GM19035 (cell line): ENCODE data around the gene CSAG3.
"Not testable (repeated sequence)": the region's sequence is repeated elsewhere in the genome, so short reads cannot be mapped to it uniquely, and the experiment has no call there.

Experiments used
- ATAC-seq: cut with Tn5 transposase; IDR thresholded peaks from one replicate; pipeline ENCODE4 v1.9.1; 2021; ENCODE audit not compliant: unreplicated experiment

The CSAG3 gene

DNA sequence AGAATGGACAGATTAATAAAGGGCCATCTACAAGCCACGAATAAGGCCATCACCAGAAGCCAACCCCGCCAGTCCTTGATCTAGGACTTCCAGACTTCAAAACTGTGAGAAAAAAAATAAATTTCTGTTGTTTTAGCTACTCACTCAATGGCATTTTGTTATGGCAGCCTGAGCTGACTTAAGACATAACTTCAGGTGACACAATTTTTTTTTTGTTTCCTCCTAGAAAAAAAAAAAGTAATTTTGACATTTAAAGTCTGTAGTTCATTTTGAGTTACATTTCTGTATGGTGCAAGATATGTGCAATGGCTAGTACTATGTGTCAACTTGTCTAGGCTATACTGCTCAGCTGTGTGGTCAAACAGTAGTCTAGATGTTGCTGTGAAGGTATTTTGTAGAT, at the start of gene CSAG3:
Gene CSAG3, plus strand, starts transcription at position 301 of the 400 bp plus-strand sequence.
- not testable (repeated sequence) for ATAC-seq

DNA sequence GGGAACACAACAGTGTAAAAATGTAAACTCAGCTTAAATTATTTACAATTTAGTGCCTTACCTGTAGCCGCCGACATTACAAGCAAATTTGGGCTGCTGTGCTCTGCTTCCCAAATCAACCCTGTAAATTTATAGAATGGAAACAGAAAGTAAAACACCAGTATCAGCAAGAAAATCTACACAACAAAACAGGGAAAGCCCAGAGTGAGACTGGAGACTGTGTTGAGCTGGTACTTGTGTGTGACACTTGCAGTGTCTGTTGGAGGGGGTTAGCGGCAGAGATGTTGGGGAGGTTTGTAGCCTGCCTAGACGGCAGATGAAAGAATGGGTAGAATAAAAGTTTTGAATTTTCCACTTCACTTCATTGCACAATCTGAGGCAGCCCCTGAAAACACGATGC, 45.8 kb upstream of the CSAG3 start:
- not testable (repeated sequence) for ATAC-seq

DNA sequence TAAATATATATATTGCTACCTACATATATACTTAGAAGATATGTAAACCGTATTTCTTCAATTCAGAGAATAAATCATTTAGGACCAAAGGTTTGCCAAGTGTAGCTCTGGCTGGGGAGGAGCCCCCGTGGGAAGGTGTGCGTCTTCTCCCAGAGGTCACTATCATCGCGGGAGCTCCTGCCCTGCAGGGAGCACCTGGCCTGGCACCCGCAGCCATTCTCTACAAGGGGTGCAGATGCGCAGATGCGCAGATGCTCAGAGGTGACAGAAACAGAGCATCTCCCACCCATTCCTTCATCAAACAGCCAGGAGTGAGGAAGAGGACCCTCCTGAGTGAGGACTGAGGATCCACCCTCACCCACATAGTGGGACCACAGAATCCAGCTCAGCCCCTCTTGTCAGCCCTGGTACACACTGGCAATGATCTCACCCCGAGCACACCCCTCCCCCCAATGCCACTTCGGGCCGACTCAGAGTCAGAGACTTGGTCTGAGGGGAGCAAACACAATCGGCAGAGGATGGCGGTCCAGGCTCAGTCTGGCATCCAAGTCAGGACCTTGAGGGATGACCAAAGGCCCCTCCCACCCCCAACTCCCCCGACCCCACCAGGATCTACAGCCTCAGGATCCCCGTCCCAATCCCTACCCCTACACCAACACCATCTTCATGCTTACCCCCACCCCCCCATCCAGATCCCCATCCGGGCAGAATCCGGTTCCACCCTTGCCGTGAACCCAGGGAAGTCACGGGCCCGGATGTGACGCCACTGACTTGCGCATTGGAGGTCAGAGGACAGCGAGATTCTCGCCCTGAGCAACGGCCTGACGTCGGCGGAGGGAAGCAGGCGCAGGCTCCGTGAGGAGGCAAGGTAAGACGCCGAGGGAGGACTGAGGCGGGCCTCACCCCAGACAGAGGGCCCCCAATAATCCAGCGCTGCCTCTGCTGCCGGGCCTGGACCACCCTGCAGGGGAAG, 44.9 kb upstream of the CSAG3 start, which contains the start of gene MAGEA2B:
Gene MAGEA2B, plus strand, starts transcription at position 814 of the 973 bp plus-strand sequence. CDS start 2,479 bp downstream, outside the sequence.
- not testable (repeated sequence) for ATAC-seq

- ATAC-seq: no peak
Observed at GRCh38 chrX:152725409-152725808, 33.6 kb upstream of the CSAG3 start.

DNA sequence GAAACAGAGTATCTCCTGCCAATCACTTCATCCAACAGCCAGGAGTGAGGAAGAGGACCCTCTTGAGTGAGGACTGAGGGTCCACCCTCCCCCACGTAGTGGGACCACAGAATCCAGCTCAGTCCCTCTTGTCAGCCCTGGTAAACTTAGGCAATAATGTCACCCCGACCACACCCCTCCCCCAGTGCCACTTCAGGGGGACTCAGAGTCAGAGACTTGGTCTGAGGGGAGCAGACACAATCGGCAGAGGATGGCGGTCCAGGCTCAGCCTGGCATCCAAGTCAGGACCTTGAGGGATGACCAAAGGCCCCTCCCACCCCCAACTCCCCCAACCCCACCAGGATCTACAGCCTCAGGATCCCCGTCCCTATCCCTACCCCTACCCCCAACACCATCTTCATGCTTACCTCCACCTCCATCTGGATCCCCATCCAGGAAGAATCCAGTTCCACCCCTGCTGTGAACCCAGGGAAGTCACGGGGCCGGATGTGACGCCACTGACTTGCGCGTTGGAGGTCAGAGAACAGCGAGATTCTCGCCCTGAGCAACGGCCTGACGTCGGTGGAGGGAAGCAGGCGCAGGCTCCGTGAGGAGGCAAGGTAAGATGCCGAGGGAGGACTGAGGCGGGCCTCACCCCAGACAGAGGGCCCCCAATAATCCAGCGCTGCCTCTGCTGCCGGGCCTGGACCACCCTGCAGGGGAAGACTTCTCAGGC, 25.6 kb upstream of the CSAG3 start, which contains the start of the genes CSAG1 and MAGEA12:
Gene CSAG1, minus strand, starts transcription at position 461 of the 715 bp plus-strand sequence. CDS start 1,261 bp downstream, outside the sequence.
Gene MAGEA12, plus strand, starts transcription at position 497 of the 715 bp plus-strand sequence. CDS start 2,405 bp downstream, outside the sequence.
- no peak for ATAC-seq

- ATAC-seq: not testable (repeated sequence)
Observed at GRCh38 chrX:152734143-152734858, 24.7 kb upstream of the CSAG3 start.

GRCh38 chrX:152735101-152735500, 23.9 kb upstream of the CSAG3 start:
- no peak for ATAC-seq

DNA sequence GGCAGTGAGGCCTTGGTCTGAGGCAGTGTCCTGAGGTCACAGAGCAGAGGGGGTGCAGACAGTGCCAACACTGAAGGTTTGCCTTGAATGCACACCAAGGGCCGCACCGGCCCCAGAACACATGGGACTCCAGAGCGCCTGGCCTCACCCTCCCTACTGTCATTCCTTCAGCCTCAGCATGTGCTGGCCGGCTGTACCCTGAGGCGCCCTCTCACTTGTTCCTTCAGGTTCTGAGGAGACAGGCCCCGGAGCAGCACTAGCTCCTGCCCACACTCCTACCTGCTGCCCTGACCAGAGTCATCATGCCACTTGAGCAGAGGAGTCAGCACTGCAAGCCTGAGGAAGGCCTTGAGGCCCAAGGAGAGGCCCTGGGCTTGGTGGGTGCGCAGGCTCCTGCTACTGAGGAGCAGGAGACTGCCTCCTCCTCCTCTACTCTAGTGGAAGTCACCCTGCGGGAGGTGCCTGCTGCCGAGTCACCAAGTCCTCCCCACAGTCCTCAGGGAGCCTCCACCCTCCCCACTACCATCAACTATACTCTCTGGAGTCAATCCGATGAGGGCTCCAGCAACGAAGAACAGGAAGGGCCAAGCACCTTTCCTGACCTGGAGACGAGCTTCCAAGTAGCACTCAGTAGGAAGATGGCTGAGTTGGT, 23.0 kb upstream of the CSAG3 start:
- no peak for ATAC-seq

- not testable (repeated sequence) for ATAC-seq
Observed at GRCh38 chrX:152736528-152736927, 22.5 kb upstream of the CSAG3 start.

GRCh38 chrX:152738560-152738959, 20.5 kb upstream of the CSAG3 start:
- ATAC-seq: no peak

GRCh38 chrX:152753686-152754650, 5.0 kb upstream of the CSAG3 start, which contains the start of gene MAGEA2:
MAGEA2 (minus strand) TSS chrX:152753842; CDS start chrX:152751363, 2,479 bp downstream.
- ATAC-seq: not testable (repeated sequence)

DNA sequence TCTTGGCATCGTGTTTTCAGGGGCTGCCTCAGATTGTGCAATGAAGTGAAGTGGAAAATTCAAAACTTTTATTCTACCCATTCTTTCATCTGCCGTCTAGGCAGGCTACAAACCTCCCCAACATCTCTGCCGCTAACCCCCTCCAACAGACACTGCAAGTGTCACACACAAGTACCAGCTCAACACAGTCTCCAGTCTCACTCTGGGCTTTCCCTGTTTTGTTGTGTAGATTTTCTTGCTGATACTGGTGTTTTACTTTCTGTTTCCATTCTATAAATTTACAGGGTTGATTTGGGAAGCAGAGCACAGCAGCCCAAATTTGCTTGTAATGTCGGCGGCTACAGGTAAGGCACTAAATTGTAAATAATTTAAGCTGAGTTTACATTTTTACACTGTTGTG, 4.1 kb upstream of the CSAG3 start:
- not testable (repeated sequence) for ATAC-seq

DNA sequence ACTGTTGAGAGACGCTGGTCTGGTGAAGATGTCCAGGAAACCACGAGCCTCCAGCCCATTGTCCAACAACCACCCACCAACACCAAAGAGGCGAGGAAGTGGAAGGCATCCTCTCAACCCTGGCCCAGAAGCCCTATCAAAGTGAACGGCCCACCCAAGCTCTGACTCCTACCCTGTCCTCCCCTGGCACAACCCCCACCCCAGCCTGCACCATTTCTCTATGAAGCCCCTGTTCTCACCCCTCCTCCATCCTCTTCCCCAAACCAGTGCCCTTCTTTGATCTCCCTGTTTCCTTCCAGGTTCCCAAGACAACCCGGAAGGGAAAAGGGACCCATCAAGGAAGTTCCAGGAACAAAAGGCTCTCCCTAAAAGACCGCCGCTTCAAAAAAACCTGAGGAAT, 526 bp downstream of the CSAG3 start:
- ATAC-seq: not testable (repeated sequence)

DNA sequence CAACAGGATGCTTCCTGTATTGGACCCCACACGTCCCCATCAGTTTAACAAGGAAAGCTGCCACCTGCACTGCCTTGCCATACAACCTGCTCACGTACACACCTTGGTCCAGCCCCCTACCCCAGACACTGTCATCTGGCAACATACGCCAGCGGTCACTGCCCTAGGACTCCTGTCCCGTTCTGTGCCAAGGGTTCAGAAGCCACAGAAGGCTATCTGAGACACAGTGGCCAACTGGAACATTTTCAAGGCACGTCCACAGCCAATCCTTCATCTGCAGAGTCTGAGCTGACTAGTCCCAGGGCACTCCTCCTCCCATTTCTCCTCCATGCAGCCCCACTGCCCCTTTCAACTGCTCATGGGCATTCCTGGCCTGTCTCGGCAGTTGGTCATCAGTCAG, 2.6 kb downstream of the CSAG3 start:
- not testable (repeated sequence) for ATAC-seq

DNA sequence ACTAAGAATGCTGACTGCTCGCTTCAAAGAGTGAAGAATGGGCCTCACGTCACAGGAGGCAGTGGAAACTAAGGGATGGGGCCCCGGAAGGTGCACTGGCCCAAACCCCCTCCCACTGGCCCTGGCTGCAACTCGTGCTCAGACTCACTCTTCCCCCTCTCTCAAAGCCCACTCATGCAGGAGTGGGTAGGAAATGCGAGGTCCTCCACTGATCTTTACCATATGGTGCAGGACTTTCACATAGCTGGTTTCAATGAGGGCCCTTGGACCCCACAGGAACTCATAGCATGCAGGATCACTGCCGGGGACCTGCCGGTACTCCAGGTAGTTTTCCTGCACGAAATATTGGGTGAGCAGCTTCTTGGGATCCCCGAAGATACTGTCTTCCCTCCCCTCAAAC, 7.5 kb downstream of the CSAG3 start:
- not testable (repeated sequence) for ATAC-seq

DNA sequence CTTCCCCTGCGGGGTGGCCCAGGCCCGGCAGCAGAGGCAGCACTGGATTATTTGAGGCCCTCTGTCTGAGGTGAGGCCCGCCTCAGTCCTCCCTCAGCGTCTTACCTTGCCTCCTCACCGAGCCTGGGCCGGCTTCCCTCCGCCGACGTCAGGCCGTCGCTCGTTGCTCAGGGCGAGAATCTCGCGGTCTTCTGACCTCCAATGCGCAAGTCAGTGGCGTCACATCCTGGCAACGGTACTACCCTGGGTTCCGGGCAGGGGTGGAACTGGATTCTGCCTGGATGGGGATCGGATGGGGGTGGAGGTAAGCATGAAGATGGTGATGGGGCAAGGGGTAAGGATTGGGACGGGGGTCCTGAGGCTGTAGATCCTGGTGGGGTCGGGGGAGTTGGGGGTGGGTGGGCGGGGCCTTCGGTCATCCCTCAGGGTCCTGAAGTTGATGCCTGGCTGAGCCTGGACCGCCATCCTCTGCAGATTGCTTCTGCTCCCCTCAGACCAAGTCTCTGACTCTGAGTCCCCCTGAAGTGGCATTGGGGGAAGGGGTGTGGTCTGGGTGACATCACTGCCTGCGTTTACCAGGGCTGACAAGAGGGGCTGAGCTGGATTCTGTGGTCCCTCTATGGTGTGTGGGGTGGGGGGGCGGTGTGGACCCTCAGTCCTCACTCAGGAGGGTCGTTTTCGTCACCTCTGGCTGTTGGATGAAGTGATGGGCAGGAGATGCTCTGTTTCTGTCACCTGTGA, 10.7 kb downstream of the CSAG3 start, which contains the start of gene MAGEA6:
Gene MAGEA6, minus strand, starts transcription at position 141 of the 741 bp plus-strand sequence. CDS start 2,039 bp downstream, outside the sequence.
- ATAC-seq: not testable (repeated sequence)

DNA sequence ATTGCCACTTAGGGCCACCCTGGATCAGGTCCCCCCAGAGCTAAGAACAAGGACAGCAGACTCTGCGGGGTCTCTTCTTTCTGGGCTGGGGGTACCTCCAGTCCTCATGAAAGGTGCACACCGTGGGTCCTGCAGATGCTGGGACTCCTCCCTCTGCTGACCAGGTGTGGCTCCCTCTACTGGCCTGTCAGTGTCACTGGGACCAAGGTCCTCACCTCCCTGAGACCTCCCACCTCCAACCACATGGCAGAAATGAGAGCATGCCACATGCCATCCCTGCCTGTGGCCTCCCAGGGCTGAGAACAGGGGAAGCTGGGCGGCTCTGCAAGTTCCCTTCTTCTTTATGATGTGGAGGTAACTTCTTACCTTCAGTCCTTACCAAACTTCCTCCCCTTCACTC, 28.0 kb downstream of the CSAG3 start:
- peak; percentile 75 for ATAC-seq

- no peak for ATAC-seq
Observed at GRCh38 chrX:152798945-152799344, 39.9 kb downstream of the CSAG3 start.
